Esophagus muscularis mucosa (tissue), 3 donors: ENCODE measurements around the gene SORBS1.

Experiments
- POLR2A ChIP-seq: fragments of 450-650 bp; IDR thresholded peaks from one replicate; pipeline ENCODE4 v1.6.1; 2017; ENCODE audit warnings: antibody characterized with exemption, moderate library complexity, mild to moderate bottlenecking, low read depth
- TF ChIP-seq, protein P1 (sequence below), 3 experiments: fragments of 200-600 bp in 2 of 3; fragments of 450-650 bp in 1 of 3; sonication (generic) in 2 of 3; IDR thresholded peaks; one replicate each; pipeline ENCODE4 v1.5.1; 2017 to 2019; ENCODE audit warnings: antibody characterized with exemption in 3 of 3, mild to moderate bottlenecking in 2 of 3, moderate library complexity in 1 of 3

- TF ChIP-seq, protein P1, sequence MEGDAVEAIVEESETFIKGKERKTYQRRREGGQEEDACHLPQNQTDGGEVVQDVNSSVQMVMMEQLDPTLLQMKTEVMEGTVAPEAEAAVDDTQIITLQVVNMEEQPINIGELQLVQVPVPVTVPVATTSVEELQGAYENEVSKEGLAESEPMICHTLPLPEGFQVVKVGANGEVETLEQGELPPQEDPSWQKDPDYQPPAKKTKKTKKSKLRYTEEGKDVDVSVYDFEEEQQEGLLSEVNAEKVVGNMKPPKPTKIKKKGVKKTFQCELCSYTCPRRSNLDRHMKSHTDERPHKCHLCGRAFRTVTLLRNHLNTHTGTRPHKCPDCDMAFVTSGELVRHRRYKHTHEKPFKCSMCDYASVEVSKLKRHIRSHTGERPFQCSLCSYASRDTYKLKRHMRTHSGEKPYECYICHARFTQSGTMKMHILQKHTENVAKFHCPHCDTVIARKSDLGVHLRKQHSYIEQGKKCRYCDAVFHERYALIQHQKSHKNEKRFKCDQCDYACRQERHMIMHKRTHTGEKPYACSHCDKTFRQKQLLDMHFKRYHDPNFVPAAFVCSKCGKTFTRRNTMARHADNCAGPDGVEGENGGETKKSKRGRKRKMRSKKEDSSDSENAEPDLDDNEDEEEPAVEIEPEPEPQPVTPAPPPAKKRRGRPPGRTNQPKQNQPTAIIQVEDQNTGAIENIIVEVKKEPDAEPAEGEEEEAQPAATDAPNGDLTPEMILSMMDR (IDR thresholded peaks at IDR 0.05) = no peak
- no peak for TF ChIP-seq POLR2A
Observed at GRCh38 chr10:95530561-95530960, 30.6 kb downstream of the SORBS1 start.
